Keratinocyte (primary cell): ENCODE measurements around the gene PIGN. TPM values are rescaled to one million over a fixed set of nuclear protein-coding genes. Genes with fewer than 3 reads are reported as not detected.

Experiments used
- DNase-seq: peaks from one replicate; pipeline ENCODE4 v3.0.0-alpha.2; 2011; ENCODE audit warnings: low read depth, missing footprints, low spot score
- FAIRE-seq: peaks from 2 replicates; lab custom pipeline; 2011; peaks lifted over from hg19 to GRCh38; lab: Jason Lieb, UNC
- H2AFZ ChIP-seq: 2 replicates; pipeline ENCODE4 v1.6.0; 2012; ENCODE audit warnings: low read length, control low read depth, inconsistent platforms; ENCODE audit not compliant: control insufficient read depth
- H3K27ac ChIP-seq: 2 replicates; pipeline ENCODE4 v1.5.1; 2011; ENCODE audit warnings: low read length; ENCODE audit not compliant: control insufficient read depth, insufficient read depth
- H3K27me3 ChIP-seq: 3 replicates; pipeline ENCODE4 v1.6.0; 2011; ENCODE audit warnings: low read length; ENCODE audit not compliant: control insufficient read depth, insufficient read depth; ENCODE audit errors: extremely low read depth
- H3K36me3 ChIP-seq, 2 experiments: 2 replicates in 1 of 2; 3 replicates in 1 of 2; pipeline ENCODE4 v1.5.1; 2011; ENCODE audit warnings: low read length in 2 of 2, mild to moderate bottlenecking in 1 of 2; ENCODE audit not compliant: control insufficient read depth in 2 of 2, insufficient read depth in 2 of 2; ENCODE audit errors: extremely low read depth in 1 of 2
- H3K4me1 ChIP-seq: 3 replicates; pipeline ENCODE4 v1.5.1; 2011; ENCODE audit warnings: low read length; ENCODE audit not compliant: control insufficient read depth, insufficient read depth; ENCODE audit errors: extremely low read depth
- H3K4me2 ChIP-seq: 3 replicates; pipeline ENCODE4 v1.6.0; 2011; ENCODE audit warnings: low read depth, low read length; ENCODE audit not compliant: control insufficient read depth, insufficient read depth; ENCODE audit errors: extremely low read depth
- H3K4me3 ChIP-seq, 3 experiments: fragments of 200-600 bp in 1 of 3; sonication (generic) in 1 of 3; 2 replicates in 2 of 3; 3 replicates in 1 of 3; pipeline ENCODE4 v1.5.1; 2011 to 2016; ENCODE audit warnings: low read length in 3 of 3, mild to moderate bottlenecking in 3 of 3, control low read depth in 2 of 3, inconsistent platforms in 1 of 3, low read depth in 1 of 3, mixed read lengths in 1 of 3, mixed run types in 1 of 3, moderate library complexity in 1 of 3; ENCODE audit not compliant: control insufficient read depth in 2 of 3, insufficient read depth in 2 of 3; ENCODE audit errors: extremely low read depth in 1 of 3
- H3K79me2 ChIP-seq: 2 replicates; pipeline ENCODE4 v1.6.0; 2012; ENCODE audit warnings: low read length; ENCODE audit not compliant: control insufficient read depth, insufficient read depth
- H3K9ac ChIP-seq: 3 replicates; pipeline ENCODE4 v1.6.0; 2011; ENCODE audit warnings: low read length; ENCODE audit not compliant: control insufficient read depth, insufficient read depth; ENCODE audit errors: extremely low read depth
- H3K9me1 ChIP-seq: 3 replicates; pipeline ENCODE4 v1.6.0; 2011; ENCODE audit warnings: low read length; ENCODE audit not compliant: control insufficient read depth, insufficient read depth; ENCODE audit errors: extremely low read depth
- H3K9me3 ChIP-seq: 2 replicates; pipeline ENCODE4 v1.5.1; 2012; ENCODE audit warnings: low read depth, low read length; ENCODE audit not compliant: control insufficient read depth
- H4K20me1 ChIP-seq: 3 replicates; pipeline ENCODE4 v1.6.0; 2011; ENCODE audit warnings: low read length; ENCODE audit not compliant: control insufficient read depth, insufficient read depth; ENCODE audit errors: extremely low read depth
- CTCF ChIP-seq, 3 experiments: IDR thresholded peaks in 1 of 3; conservative IDR thresholded peaks in 1 of 3; optimal IDR thresholded peaks in 1 of 3; 2 replicates in 2 of 3; 3 replicates in 1 of 3; pipeline versions ENCODE3 to v1.5.1; 2011; ENCODE audit warnings: low read length in 3 of 3, mild to moderate bottlenecking in 3 of 3, moderate library complexity in 2 of 3, control low read depth in 1 of 3, inconsistent platforms in 1 of 3; ENCODE audit not compliant: insufficient read depth in 2 of 3; ENCODE audit errors: extremely low read depth in 1 of 3
- EZH2 ChIP-seq: IDR thresholded peaks from one replicate; pipeline ENCODE4 v1.6.1; 2012; ENCODE audit warnings: inconsistent platforms, mild to moderate bottlenecking, low read length, moderate library complexity
- dilution Hi-C: fragments of 300-500 bp; cut with MboI; formaldehyde crosslinking; loops from one replicate; pipeline ENCODE4 v1.7.0; 2020; ENCODE audit warnings: low sequenced_read_pairs; ENCODE audit not compliant: extremely low pct_ligation_motif_present
- polyA plus RNA-seq, 5 experiments: library from polyadenylated mRNA; depleted of rRNA in 3 of 5; stranded (reverse) in 3 of 5; stranded (forward) in 1 of 5; unstranded in 1 of 5; fragments of >200 nt; gene quantifications; 1 replicate in 1 of 5; 2 replicates in 3 of 5; 3 replicates in 1 of 5; pipeline versions ENCODE4 v1.2.1 to v1.2.3, GENCODE V29; 2011 to 2012; ENCODE audit warnings: missing spikeins in 2 of 5, low read depth in 1 of 5, low replicate concordance in 1 of 5

The PIGN gene
- polyA plus RNA-seq, 1 donor (not counting 4 experiments of a cell fraction or from before 2014, with no cell fraction given) = 41.2 TPM

- Histone ChIP-seq H3K9me3 (no peaks in the 10 kb centered on the region), H3K36me3 (no peaks in the 10 kb centered on the region), H3K4me3 (no peak overlapping the region), H3K4me2 (no peak overlapping the region), H3K27me3 (no peaks in the 10 kb centered on the region), H3K9me1 (no peaks in the 10 kb centered on the region), H3K4me1 (no peaks in the 10 kb centered on the region), H2AFZ (no peak overlapping the region), H4K20me1 (no peaks in the 10 kb centered on the region), H3K27ac (no peak overlapping the region), H3K79me2 (no peaks in the 10 kb centered on the region), H3K9ac (no peak overlapping the region)
- TF ChIP-seq EZH2 = no peak
- no peak for TF ChIP-seq CTCF (optimal IDR thresholded peaks at IDR 0.05 in 1 of 3, IDR thresholded peaks at IDR 0.05 in 1 of 3, conservative IDR thresholded peaks at IDR 0.05 in 1 of 3; ENCODE audit: extremely low read depth in 1 of 3, insufficient read depth in 2 of 3, low read length in 3 of 3)
- DNase-seq (no peak), FAIRE-seq (no peak)
- dilution Hi-C loops = no loop called here
These were observed 80.6 kb downstream of the PIGN start for GRCh38 chr18:62106271-62106670.

- H3K4me2 ChIP-seq = no peak overlapping the region
These were observed 81.5 kb downstream of the PIGN start for GRCh38 chr18:62105376-62105775.

More at GRCh38 chr18:62105376-62105775, 81.5 kb downstream of the PIGN start:
- Histone ChIP-seq H3K79me2 (no peaks in the 10 kb centered on the region), H3K4me3 (no peak overlapping the region), H3K27me3 (no peaks in the 10 kb centered on the region), H3K36me3 (no peaks in the 10 kb centered on the region), H3K4me1 (no peaks in the 10 kb centered on the region), H3K9ac (no peak overlapping the region), H2AFZ (no peak overlapping the region), H4K20me1 (no peaks in the 10 kb centered on the region), H3K27ac (no peak overlapping the region), H3K9me1 (no peaks in the 10 kb centered on the region), H3K9me3 (no peaks in the 10 kb centered on the region)
- DNase-seq (no peak), FAIRE-seq (no peak)
- TF ChIP-seq CTCF (optimal IDR thresholded peaks at IDR 0.05 in 1 of 3, IDR thresholded peaks at IDR 0.05 in 1 of 3, conservative IDR thresholded peaks at IDR 0.05 in 1 of 3; ENCODE audit: extremely low read depth in 1 of 3, insufficient read depth in 2 of 3, low read length in 3 of 3) (no peak), EZH2 (no peak)
- dilution Hi-C loops = no loop called here
